Esophagus squamous epithelium (tissue), 5 donors: ENCODE data around the gene HEATR1. TPM values are rescaled to one million over a fixed set of nuclear protein-coding genes. Genes with fewer than 3 reads are reported as not detected.
"Not testable (repeated sequence)": the region's sequence is repeated elsewhere in the genome, so short reads cannot be mapped to it uniquely, and the experiment has no call there.

Experiments
- DNase-seq: peaks from one replicate; lab custom pipeline; 2025; lab: John Stamatoyannopoulos, UW
- H3K27ac ChIP-seq, 4 donors: fragments of 200-600 bp; sonication (generic); one replicate each; pipeline ENCODE4 v1.5.1; 2016 to 2019; ENCODE audit warnings: mild to moderate bottlenecking in 1 of 4
- H3K27me3 ChIP-seq, 4 donors: fragments of 200-600 bp; sonication (generic); 1 replicate in 3 of 4; 2 replicates in 1 of 4; pipeline versions ENCODE4 v1.5.1 to v1.6.0; 2017 to 2021; ENCODE audit warnings: antibody characterized with exemption in 1 of 4
- H3K36me3 ChIP-seq, 3 donors: fragments of 200-600 bp; sonication (generic); one replicate each; pipeline ENCODE4 v1.5.1; 2016 to 2019
- H3K4me1 ChIP-seq, 3 donors: fragments of 200-600 bp; sonication (generic); one replicate each; pipeline ENCODE4 v1.5.1; 2017 to 2019
- H3K4me3 ChIP-seq, 4 donors: fragments of 200-600 bp; sonication (generic); 1 replicate in 3 of 4; 2 replicates in 1 of 4; pipeline ENCODE4 v1.5.1; 2016 to 2019; ENCODE audit warnings: mild to moderate bottlenecking in 2 of 4, moderate library complexity in 1 of 4
- H3K9me3 ChIP-seq, 3 donors: fragments of 200-600 bp; sonication (generic); one replicate each; pipeline ENCODE4 v1.5.1; 2016 to 2019
- CTCF ChIP-seq, 6 experiments: fragments of 450-650 bp in 4 of 6; fragments of 200-600 bp in 2 of 6; sonication (generic) in 2 of 6; IDR thresholded peaks; one replicate each; pipeline ENCODE4 v1.5.1; 2016 to 2019; ENCODE audit warnings: antibody characterized with exemption in 6 of 6, mild to moderate bottlenecking in 4 of 6, moderate library complexity in 4 of 6
- POLR2A ChIP-seq, 4 donors: fragments of 450-650 bp; IDR thresholded peaks; one replicate each; pipeline ENCODE4 v1.6.1; 2017; ENCODE audit warnings: antibody characterized with exemption in 4 of 4, mild to moderate bottlenecking in 4 of 4, moderate library complexity in 3 of 4
- WGBS, 2 donors: methylation state at CpG; one replicate each; pipeline ENCODE4 v1.1.5; 2018; 5-methylcytosine and 5-hydroxymethylcytosine counted together
- intact Hi-C: fragments of 100-400 bp; cut with DNase I; formaldehyde crosslinking; loops from one replicate; pipeline ENCODE4 v1.15.0; 2022
- total RNA-seq, 4 donors: library from RNA; depleted of rRNA; stranded (reverse); fragments of >200 nt; gene quantifications; one replicate each; pipeline ENCODE4 v1.1.0, GENCODE V29; 2016
- donor health status: DM: yes; HTN: yes; CAD: no.

HEATR1 gene
- total RNA-seq, 4 donors from 2014 or later = 12.4 to 38.9 (median 23.9) TPM

GRCh38 chr1:236507022-236507700, 97.2 kb downstream of the HEATR1 start:
- 19 to 49% methylated on average over 5 of the region's 5 CpGs for WGBS, 2 donors
- intact Hi-C loops = no loop called here
- Histone ChIP-seq H3K36me3 (no peaks in the 10 kb centered on the region), H3K4me1 (peaks cover 0 to 23% (median 4%) of the 10 kb centered on the region in 3 donors), H3K9me3 (no peaks in the 10 kb centered on the region), H3K27me3 (no peaks in the 10 kb centered on the region), H3K27ac (peak overlapping the region in 1 of 4 donors; percentile 9), H3K4me3 (no peak overlapping the region)
- TF ChIP-seq POLR2A (IDR thresholded peaks at IDR 0.05) (no peak), CTCF (IDR thresholded peaks at IDR 0.05) (no peak)
- DNase-seq = no peak

DNA sequence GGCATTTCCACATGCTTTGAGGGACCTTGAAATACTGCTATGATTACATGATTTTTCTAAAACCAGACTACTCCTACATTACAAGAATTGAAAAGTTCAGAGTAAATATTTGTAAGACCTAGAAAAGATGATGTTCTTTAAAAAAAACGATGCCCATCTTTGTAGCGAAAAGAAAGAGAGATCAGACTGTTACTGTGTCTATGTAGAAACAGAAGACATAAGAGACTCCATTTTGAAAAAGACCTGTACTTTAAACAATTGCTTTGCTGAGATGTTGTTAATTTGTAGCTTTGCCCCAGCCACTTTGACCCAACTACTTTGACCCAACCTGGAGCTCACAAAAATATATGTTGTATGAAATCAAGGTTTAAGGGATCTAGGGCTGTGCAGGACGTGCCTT, 100.0 kb downstream of the HEATR1 start:
- H3K4me3 ChIP-seq, H3K9me3 ChIP-seq, H3K36me3 ChIP-seq, H3K27ac ChIP-seq, H3K27me3 ChIP-seq, intact Hi-C loops, DNase-seq: not testable (repeated sequence)
- WGBS, 2 donors = 50 to 66% methylated on average over 3 of the region's 3 CpGs
- peaks cover 0 to 23% (median 4%) of the 10 kb centered on the region in 3 donors for H3K4me1 ChIP-seq

DNA sequence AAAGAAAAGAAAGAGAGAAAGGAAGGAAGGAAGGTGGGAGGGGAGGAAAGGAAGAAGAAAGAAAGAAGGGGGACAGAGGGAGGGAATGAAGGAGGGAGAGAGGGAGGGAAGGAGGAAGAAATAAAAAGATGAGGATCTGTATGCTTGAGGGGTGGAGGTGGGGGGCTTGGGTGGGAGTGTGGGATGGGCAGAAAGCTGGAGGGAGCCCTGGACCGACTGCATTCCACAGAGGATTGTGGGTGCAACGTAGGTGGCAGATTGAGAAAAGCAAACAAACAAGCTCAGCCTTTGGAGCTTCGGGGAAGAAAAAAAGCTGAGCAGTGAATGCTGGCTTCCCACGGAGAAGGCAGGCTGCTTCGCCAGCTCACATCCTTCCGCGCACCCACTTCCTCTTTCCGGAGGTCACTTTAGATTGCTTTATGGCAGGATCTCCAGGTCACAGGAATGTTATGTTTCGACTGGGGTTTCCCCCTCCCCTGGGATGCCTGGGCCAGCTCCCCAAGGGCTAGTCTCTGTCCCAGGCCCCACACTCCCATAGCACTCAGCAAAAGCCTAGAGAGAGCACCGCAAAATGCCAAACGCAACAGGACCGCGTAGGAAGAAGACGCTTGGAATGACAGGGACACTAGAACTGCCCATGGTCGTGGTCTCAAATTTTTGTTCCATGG, 101.2 kb downstream of the HEATR1 start:
- Histone ChIP-seq H3K4me1 (peaks cover 0 to 23% (median 4%) of the 10 kb centered on the region in 3 donors), H3K27ac (peak overlapping the region; percentile 3 to 47 (median 26)), H3K9me3 (no peaks in the 10 kb centered on the region), H3K27me3 (no peaks in the 10 kb centered on the region), H3K36me3 (no peaks in the 10 kb centered on the region), H3K4me3 (peak overlapping the region; percentile 2 to 45 (median 30))
- TF ChIP-seq POLR2A (IDR thresholded peaks at IDR 0.05) (no peak), CTCF (IDR thresholded peaks at IDR 0.05) (no peak)
- WGBS, 2 donors = 10 to 21% methylated on average over 15 of the region's 15 CpGs
- intact Hi-C loops = no loop called here
- DNase-seq = no peak

DNA sequence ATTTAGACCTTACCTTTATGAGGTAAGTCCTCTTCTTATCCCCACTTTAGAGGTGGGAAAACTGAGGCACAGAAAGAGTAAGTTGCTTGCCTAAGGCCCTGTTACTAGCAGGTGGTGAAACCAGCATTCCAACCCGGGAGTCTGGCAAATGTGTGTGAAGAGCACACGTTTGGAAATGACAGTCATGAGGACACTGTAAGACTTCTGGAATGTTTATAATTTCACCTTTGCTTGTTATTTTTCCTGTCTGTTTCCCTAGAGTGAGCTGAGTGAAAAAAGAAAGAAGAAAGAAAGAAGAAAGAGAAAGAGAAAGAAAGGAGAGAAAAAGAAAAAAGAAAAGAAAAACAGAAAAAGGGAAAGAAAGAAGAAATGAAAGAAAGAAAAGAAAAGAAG, 101.7 kb downstream of the HEATR1 start:
- DNase-seq = no peak
- peaks cover 0 to 20% (median 4%) of the 10 kb centered on the region in 3 donors for H3K4me1 ChIP-seq
- TF ChIP-seq CTCF (IDR thresholded peaks at IDR 0.05) = no peak
- no peak for TF ChIP-seq POLR2A (IDR thresholded peaks at IDR 0.05)
- H3K9me3 ChIP-seq = no peaks in the 10 kb centered on the region
- H3K4me3 ChIP-seq = peak overlapping the region in 2 of 4 donors; percentile 28 to 32
- H3K27me3 ChIP-seq = no peaks in the 10 kb centered on the region
- intact Hi-C loops = no loop called here
- H3K36me3 ChIP-seq = no peaks in the 10 kb centered on the region
- peak overlapping the region in 2 of 4 donors; percentile 3 to 47 for H3K27ac ChIP-seq
- WGBS, 2 donors = 15 to 18% methylated on average over 2 of the region's 2 CpGs

GRCh38 chr1:236501093-236501492, 103.2 kb downstream of the HEATR1 start:
- H3K27ac ChIP-seq = no peak overlapping the region
- H3K36me3 ChIP-seq = no peaks in the 10 kb centered on the region
- WGBS, 2 donors = 71 to 83% methylated on average over 5 to 6 of the region's 6 CpGs
- H3K27me3 ChIP-seq = peaks cover 0 to 2% (median 0%) of the 10 kb centered on the region in 4 donors
- no peak overlapping the region for H3K4me3 ChIP-seq
- H3K9me3 ChIP-seq = no peaks in the 10 kb centered on the region
- intact Hi-C loops = no loop called here
- TF ChIP-seq POLR2A (IDR thresholded peaks at IDR 0.05) (no peak), CTCF (IDR thresholded peaks at IDR 0.05) (no peak)
- peaks cover 0 to 12% (median 0%) of the 10 kb centered on the region in 3 donors for H3K4me1 ChIP-seq
- DNase-seq = no peak

Other genes with a start within 250 kb of the HEATR1 start
- gene EDARADD, start 210.2 kb downstream of the HEATR1 start, total RNA-seq = 1 to 10 TPM; 4.6 to 9.6 (median 5.5) TPM
- 10 to 100 TPM; 45.2 to 70.6 (median 52.4) TPM for gene LGALS8, start 80.5 kb downstream of the HEATR1 start, total RNA-seq
- gene ACTN2, start 82.0 kb upstream of the HEATR1 start, total RNA-seq = 1 to 10 TPM in 1 of 4 donors, under 1 TPM in 1, not detected in 2; 0.47 to 1.3 TPM
- 10 to 100 TPM in 2 of 4 donors, 1 to 10 TPM in 2; 5.8 to 21.6 (median 9.1) TPM for gene MTR, start 190.8 kb upstream of the HEATR1 start, total RNA-seq